NCI-H1092 treated with DMSO at 0.1 percent for 48 hours (cell line): ENCODE measurements around the gene UBASH3A.
A peak's percentile ranks its signal among the peaks of the same experiment; 100 is the strongest.

Experiments
- DNase-seq: peaks from one replicate; lab custom pipeline; 2025; lab: John Stamatoyannopoulos, UW

Gene UBASH3A

GRCh38 chr21:42403611-42404231 is at the start of gene UBASH3A:
TSS of gene UBASH3A (plus strand) at chr21:42403902. CDS start at chr21:42403946, 44 bp downstream.
- DNase-seq: no peak

- no peak for DNase-seq
Measured at GRCh38 chr21:42356046-42356445, 47.7 kb upstream of the UBASH3A start.

GRCh38 chr21:42356650-42357049 is 47.1 kb upstream of the UBASH3A start:
- DNase-seq: no peak

- no peak for DNase-seq
Measured at GRCh38 chr21:42357307-42357706, 46.4 kb upstream of the UBASH3A start.

GRCh38 chr21:42358261-42358660 is 45.4 kb upstream of the UBASH3A start:
- no peak for DNase-seq

GRCh38 chr21:42358937-42359336 is 44.8 kb upstream of the UBASH3A start:
- no peak for DNase-seq

- DNase-seq: no peak
Measured at GRCh38 chr21:42360317-42360716, 43.4 kb upstream of the UBASH3A start.

- peak; percentile 8 for DNase-seq
Measured at GRCh38 chr21:42361286-42361685, 42.4 kb upstream of the UBASH3A start.

GRCh38 chr21:42362198-42362597 is 41.5 kb upstream of the UBASH3A start:
- DNase-seq: no peak

- DNase-seq: no peak
Measured at GRCh38 chr21:42362700-42363099, 41.0 kb upstream of the UBASH3A start.

GRCh38 chr21:42363312-42363711 is 40.4 kb upstream of the UBASH3A start:
- no peak for DNase-seq

GRCh38 chr21:42364304-42364865 is 39.3 kb upstream of the UBASH3A start:
- DNase-seq: no peak

GRCh38 chr21:42365770-42366169 is 37.9 kb upstream of the UBASH3A start:
- no peak for DNase-seq

GRCh38 chr21:42366292-42367010 is 37.3 kb upstream of the UBASH3A start, which contains the start of gene TFF1:
TSS of gene TFF1 (minus strand) at chr21:42366535. CDS start at chr21:42366495, 40 bp downstream.
- DNase-seq: no peak

- no peak for DNase-seq
Measured at GRCh38 chr21:42367367-42368165, 36.1 kb upstream of the UBASH3A start.

GRCh38 chr21:42369821-42370220 is 33.9 kb upstream of the UBASH3A start:
- DNase-seq: no peak

GRCh38 chr21:42370894-42371654 is 32.6 kb upstream of the UBASH3A start:
- DNase-seq: no peak

GRCh38 chr21:42373196-42373907 is 30.4 kb upstream of the UBASH3A start:
- no peak for DNase-seq

GRCh38 chr21:42373908-42374455 is 29.7 kb upstream of the UBASH3A start:
- no peak for DNase-seq

- no peak for DNase-seq
Measured at GRCh38 chr21:42374457-42374856, 29.2 kb upstream of the UBASH3A start.
